ENCODE measurements around the gene NEU3. TPM values are rescaled to one million over a fixed set of nuclear protein-coding genes. Genes with fewer than 3 reads are reported as not detected.
"Not testable (repeated sequence)": the region's sequence is repeated elsewhere in the genome, so short reads cannot be mapped to it uniquely, and the experiment has no call there.

The NEU3 gene
- total RNA-seq, 6 donors from 2014 or later = 6.2 to 36.7 (median 11.5) TPM

DNA sequence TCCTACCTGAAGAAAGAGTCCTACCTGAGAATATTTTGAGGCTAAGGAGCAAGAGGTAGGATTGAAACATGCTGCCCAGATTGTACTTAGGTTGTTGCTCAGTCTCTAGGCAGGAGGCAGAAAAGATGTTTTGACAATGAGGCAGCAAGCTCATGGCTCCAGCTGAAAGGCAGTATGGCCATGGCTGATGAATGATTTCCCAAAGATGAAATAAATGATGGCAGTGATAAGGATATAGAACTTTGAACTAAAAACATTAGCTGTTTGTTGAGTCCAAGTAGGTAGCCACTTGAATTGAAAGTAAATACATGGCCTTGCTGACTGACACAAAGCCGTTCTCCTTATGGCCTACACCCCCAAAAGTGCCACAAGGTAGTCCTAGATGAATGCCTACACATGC lies 6.8 kb upstream of the NEU3 start:
- H3K4me1 ChIP-seq = no peaks in the 10 kb centered on the region
- H3K4me3 ChIP-seq = no peak overlapping the region
- TF ChIP-seq EP300 (IDR thresholded peaks at IDR 0.05) = no peak
- TF ChIP-seq POLR2AphosphoS5 (IDR thresholded peaks at IDR 0.05) = no peak
- no peak for TF ChIP-seq POLR2A (IDR thresholded peaks at IDR 0.05)
- TF ChIP-seq, protein P1, sequence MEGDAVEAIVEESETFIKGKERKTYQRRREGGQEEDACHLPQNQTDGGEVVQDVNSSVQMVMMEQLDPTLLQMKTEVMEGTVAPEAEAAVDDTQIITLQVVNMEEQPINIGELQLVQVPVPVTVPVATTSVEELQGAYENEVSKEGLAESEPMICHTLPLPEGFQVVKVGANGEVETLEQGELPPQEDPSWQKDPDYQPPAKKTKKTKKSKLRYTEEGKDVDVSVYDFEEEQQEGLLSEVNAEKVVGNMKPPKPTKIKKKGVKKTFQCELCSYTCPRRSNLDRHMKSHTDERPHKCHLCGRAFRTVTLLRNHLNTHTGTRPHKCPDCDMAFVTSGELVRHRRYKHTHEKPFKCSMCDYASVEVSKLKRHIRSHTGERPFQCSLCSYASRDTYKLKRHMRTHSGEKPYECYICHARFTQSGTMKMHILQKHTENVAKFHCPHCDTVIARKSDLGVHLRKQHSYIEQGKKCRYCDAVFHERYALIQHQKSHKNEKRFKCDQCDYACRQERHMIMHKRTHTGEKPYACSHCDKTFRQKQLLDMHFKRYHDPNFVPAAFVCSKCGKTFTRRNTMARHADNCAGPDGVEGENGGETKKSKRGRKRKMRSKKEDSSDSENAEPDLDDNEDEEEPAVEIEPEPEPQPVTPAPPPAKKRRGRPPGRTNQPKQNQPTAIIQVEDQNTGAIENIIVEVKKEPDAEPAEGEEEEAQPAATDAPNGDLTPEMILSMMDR (IDR thresholded peaks at IDR 0.05) = no peak
- 88 to 100% methylated on average over 1 of the region's 1 CpG for WGBS, 2 donors
- no peaks in the 10 kb centered on the region for H3K27me3 ChIP-seq
- no peak for DNase-seq
- no peak for ATAC-seq (ENCODE audit: low FRiP score in 2 of 2)
- H3K27ac ChIP-seq = no peak overlapping the region
- H3K36me3 ChIP-seq = peaks cover 0 to 33% (median 12%) of the 10 kb centered on the region in 4 donors
- H3K9me3 ChIP-seq = no peaks in the 10 kb centered on the region

DNA sequence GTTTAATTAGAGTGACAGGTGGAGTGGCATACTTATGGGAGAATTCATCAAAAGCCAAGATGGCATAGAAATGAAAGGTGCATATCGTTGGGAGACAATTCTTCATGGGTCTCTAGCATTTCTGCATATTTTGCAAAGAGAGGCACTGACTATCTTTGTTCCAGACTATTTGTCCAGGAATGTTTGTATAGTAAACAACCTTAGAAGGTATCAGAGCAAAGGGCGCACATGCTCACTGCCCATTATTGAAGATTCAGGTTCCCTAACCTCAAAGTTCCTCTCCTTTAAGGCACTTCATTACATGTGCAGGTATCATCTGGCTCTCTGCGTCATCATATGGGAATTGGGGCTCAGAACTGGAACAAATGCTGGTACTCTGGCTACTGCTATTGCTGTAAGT lies 4.7 kb upstream of the NEU3 start:
- peaks cover 0 to 17% (median 2%) of the 10 kb centered on the region in 4 donors for H3K36me3 ChIP-seq
- ATAC-seq (ENCODE audit: low FRiP score in 2 of 2) (no peak), DNase-seq (no peak)
- no peaks in the 10 kb centered on the region for H3K9me3 ChIP-seq
- no peak overlapping the region for H3K4me3 ChIP-seq
- no peak overlapping the region for H3K27ac ChIP-seq
- peaks cover 0 to 7% (median 0%) of the 10 kb centered on the region in 4 donors for H3K4me1 ChIP-seq
- WGBS, 2 donors = 82 to 94% methylated on average over 3 of the region's 3 CpGs
- no peaks in the 10 kb centered on the region for H3K27me3 ChIP-seq
- no peak for TF ChIP-seq POLR2A (IDR thresholded peaks at IDR 0.05)
- TF ChIP-seq, protein P1 (IDR thresholded peaks at IDR 0.05) = no peak
- TF ChIP-seq EP300 (IDR thresholded peaks at IDR 0.05) = no peak
- no peak for TF ChIP-seq POLR2AphosphoS5 (IDR thresholded peaks at IDR 0.05)

DNA sequence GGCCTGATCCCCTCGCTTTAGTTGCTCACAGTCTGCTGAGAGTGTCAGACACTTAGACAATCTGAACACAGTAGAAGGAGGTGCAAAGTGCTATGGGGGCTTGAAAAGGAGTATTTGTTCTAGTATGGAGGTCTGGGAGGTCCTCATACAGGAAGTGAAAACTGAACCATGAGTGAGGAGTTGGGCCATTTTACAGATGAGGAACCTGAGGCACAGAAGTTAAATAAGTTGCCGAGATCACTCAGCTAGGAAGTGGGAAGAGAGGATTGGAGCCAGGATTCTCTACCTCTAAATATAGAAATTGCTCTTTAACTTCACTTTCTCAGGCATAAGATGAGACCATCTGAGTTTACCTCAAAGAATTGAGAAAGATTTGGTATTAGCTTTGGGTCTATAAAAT lies 4.0 kb upstream of the NEU3 start:
- WGBS, 2 donors = 86 to 91% methylated on average over 2 of the region's 2 CpGs
- TF ChIP-seq POLR2A (IDR thresholded peaks at IDR 0.05) (no peak), EP300 (IDR thresholded peaks at IDR 0.05) (no peak), POLR2AphosphoS5 (IDR thresholded peaks at IDR 0.05) (no peak)
- TF ChIP-seq, protein P1 (IDR thresholded peaks at IDR 0.05) = no peak
- no peak overlapping the region for H3K27ac ChIP-seq
- H3K27me3 ChIP-seq = no peaks in the 10 kb centered on the region
- ATAC-seq (ENCODE audit: low FRiP score in 2 of 2) (no peak), DNase-seq (no peak)
- H3K36me3 ChIP-seq = peaks cover 0 to 12% (median under 1%) of the 10 kb centered on the region in 4 donors
- H3K4me3 ChIP-seq = no peak overlapping the region
- H3K9me3 ChIP-seq = no peaks in the 10 kb centered on the region
- peaks cover 0 to 13% (median 2%) of the 10 kb centered on the region in 4 donors for H3K4me1 ChIP-seq

DNA sequence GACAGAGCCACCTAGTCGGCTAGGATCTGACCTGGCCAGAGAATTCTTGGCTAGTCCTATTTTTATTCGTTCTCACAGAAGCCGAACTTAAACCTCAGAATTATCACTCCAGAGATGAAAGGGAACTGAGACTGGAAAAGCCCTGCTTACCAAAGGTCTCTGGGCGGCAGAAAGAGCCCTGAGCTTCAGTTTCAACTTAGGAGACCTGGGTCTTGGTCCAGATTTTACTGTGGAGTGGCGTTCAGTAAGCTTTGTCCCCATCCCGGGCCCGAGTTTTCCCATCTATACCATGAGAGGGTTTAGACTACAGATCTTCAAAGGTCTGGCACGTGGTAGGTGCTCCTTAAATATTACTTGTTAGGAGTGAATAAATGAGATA lies 516 bp downstream of the NEU3 start:
- no peak for DNase-seq
- Histone ChIP-seq H3K27me3 (no peaks in the 10 kb centered on the region), H3K4me3 (peak overlapping the region; percentile 48 to 82 (median 72)), H3K9me3 (no peaks in the 10 kb centered on the region), H3K4me1 (peaks cover 0 to 17% (median 3%) of the 10 kb centered on the region in 4 donors), H3K27ac (peak overlapping the region; percentile 57 to 87 (median 76)), H3K36me3 (peaks cover 0 to under 1% (median under 1%) of the 10 kb centered on the region in 4 donors)
- no peak for TF ChIP-seq POLR2A (IDR thresholded peaks at IDR 0.05)
- no peak for TF ChIP-seq EP300 (IDR thresholded peaks at IDR 0.05)
- 7% methylated on average over 8 of the region's 8 CpGs for WGBS, 2 donors
- peak in 1 of 2 donors; percentile 20 for ATAC-seq (ENCODE audit: low FRiP score in 2 of 2)

DNA sequence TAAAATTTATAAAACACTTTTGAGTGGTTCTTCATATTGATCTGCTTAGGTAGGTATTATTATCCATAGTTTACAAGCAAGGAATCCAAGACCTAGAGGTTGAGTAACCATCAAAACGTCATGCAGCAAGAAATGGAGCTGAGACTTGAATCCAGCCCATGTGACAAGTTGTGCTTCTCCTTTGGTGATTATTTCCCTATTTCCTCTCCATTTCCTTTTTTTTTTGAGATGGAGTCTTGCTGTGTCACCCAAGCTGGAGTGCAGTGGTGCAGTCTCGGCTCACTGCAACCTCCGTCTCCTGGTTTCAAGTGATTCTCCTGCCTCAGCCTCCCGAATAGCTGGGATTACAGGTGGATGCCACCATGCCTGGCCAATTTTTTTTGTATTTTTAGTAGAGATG lies 1.4 kb downstream of the NEU3 start:
- not testable (repeated sequence) for H3K4me3 ChIP-seq, H3K27me3 ChIP-seq, H3K27ac ChIP-seq, H3K9me3 ChIP-seq, H3K36me3 ChIP-seq, DNase-seq
- ATAC-seq (ENCODE audit: low FRiP score in 2 of 2) = peak in 1 of 2 donors; percentile 16
- WGBS, 2 donors = 86 to 92% methylated on average over 4 of the region's 4 CpGs
- peaks cover 0 to 17% (median 3%) of the 10 kb centered on the region in 4 donors for H3K4me1 ChIP-seq

DNA sequence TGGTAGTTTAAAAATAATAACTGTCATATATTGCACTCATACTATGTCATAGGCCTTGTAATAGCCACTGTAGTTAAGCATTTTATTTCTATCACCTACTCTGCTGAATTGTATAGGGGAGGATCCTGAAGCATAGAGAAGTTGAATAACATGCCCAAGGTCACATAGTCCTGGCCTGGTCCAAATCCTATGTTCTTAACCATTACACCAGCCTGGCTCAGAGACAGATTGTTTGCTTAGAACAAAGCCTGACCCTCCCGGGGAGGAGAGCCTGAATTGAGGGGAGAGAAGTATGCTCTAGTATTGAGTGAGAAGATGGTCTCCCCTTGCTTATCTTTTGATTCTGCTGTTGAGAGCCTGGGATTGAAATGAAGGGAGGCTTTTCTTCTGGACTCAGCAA lies 2.2 kb downstream of the NEU3 start:
- no peak for DNase-seq
- TF ChIP-seq, protein P1 (IDR thresholded peaks at IDR 0.05) = no peak
- TF ChIP-seq POLR2A (IDR thresholded peaks at IDR 0.05) = no peak
- no peak for TF ChIP-seq POLR2AphosphoS5 (IDR thresholded peaks at IDR 0.05)
- no peak for TF ChIP-seq EP300 (IDR thresholded peaks at IDR 0.05)
- no peaks in the 10 kb centered on the region for H3K9me3 ChIP-seq
- H3K4me3 ChIP-seq = no peak overlapping the region
- H3K4me1 ChIP-seq = peaks cover 0 to 17% (median 3%) of the 10 kb centered on the region in 4 donors
- H3K27me3 ChIP-seq = no peaks in the 10 kb centered on the region
- no peak overlapping the region for H3K27ac ChIP-seq
- 13 to 50% methylated on average over 1 of the region's 1 CpG for WGBS, 2 donors
- no peak for ATAC-seq (ENCODE audit: low FRiP score in 2 of 2)
- H3K36me3 ChIP-seq = peaks cover 7 to 13% (median 9%) of the 10 kb centered on the region in 4 donors

Data from upper lobe of left lung (tissue), 6 donors.